GM23338 (cell line): ENCODE measurements around the gene MICAL3.

Source experiments
- CREB1 ChIP-seq: fragments of 250-450 bp; sonication (Bioruptor Pico); IDR thresholded peaks from 2 replicates; pipeline ENCODE4 v1.5.0; 2020; ENCODE audit warnings: low read depth, mild to moderate bottlenecking, moderate library complexity
- CTCF ChIP-seq, 2 experiments: fragments of 200-600 bp in 1 of 2; sonication (generic) in 1 of 2; conservative IDR thresholded peaks; 2 replicates each; pipeline versions ENCODE4 v1.5.1 to v1.6.1; 2016 to 2017; ENCODE audit warnings: antibody characterized with exemption in 2 of 2, low read depth in 2 of 2, mild to moderate bottlenecking in 2 of 2, moderate library complexity in 1 of 2
- ETS1 ChIP-seq: IDR thresholded peaks from 2 replicates; pipeline ENCODE4 v1.6.1; 2016; ENCODE audit warnings: antibody characterized with exemption
- EZH2 ChIP-seq: fragments of 200-600 bp; sonication (generic); IDR thresholded peaks from one replicate; pipeline ENCODE4 v1.8.0; 2017; ENCODE audit warnings: antibody characterized with exemption, mild to moderate bottlenecking, low read depth; ENCODE audit not compliant: unreplicated experiment
- EZH2phosphoT487 ChIP-seq: fragments of 200-600 bp; sonication (generic); IDR thresholded peaks from one replicate; pipeline ENCODE4 v1.8.1; 2018; ENCODE audit warnings: antibody characterized with exemption; ENCODE audit not compliant: unreplicated experiment
- JUNB ChIP-seq: IDR thresholded peaks from one replicate; pipeline ENCODE4 v1.6.1; 2016; ENCODE audit warnings: antibody characterized with exemption; ENCODE audit not compliant: unreplicated experiment
- NANOG ChIP-seq: IDR thresholded peaks from 2 replicates; pipeline ENCODE4 v1.6.1; 2016; ENCODE audit warnings: antibody characterized with exemption, borderline replicate concordance
- POLR2AphosphoS5 ChIP-seq: IDR thresholded peaks from 2 replicates; pipeline ENCODE4 v1.6.1; 2016; ENCODE audit warnings: antibody characterized with exemption, low read depth
- REST ChIP-seq: IDR thresholded peaks from one replicate; pipeline ENCODE4 v1.6.1; 2018; ENCODE audit warnings: antibody characterized with exemption; ENCODE audit not compliant: unreplicated experiment
- STAT1 ChIP-seq: IDR thresholded peaks from one replicate; pipeline ENCODE4 v1.6.1; 2016; ENCODE audit warnings: antibody characterized with exemption; ENCODE audit not compliant: unreplicated experiment
- ZNF114 ChIP-seq: fragments of 250-450 bp; sonication (Bioruptor Pico); IDR thresholded peaks from 2 replicates; pipeline ENCODE4 v1.5.0; 2020; ENCODE audit warnings: mild to moderate bottlenecking, moderate library complexity
- ZNF331 ChIP-seq: fragments of 250-450 bp; sonication (Bioruptor Pico); IDR thresholded peaks from 2 replicates; pipeline ENCODE4 v1.5.0; 2020; ENCODE audit warnings: low read depth, mild to moderate bottlenecking, moderate library complexity
- ZNF462 ChIP-seq: fragments of 250-450 bp; sonication (Bioruptor Pico); IDR thresholded peaks from 2 replicates; pipeline ENCODE4 v1.5.0; 2020; ENCODE audit warnings: mild to moderate bottlenecking, moderate library complexity

GRCh38 chr22:18022876-18023275 lies 1.5 kb downstream of the MICAL3 start:
- TF ChIP-seq CTCF (conservative IDR thresholded peaks at IDR 0.05; ENCODE audit: low read depth in 2 of 2) (no peak), ZNF462 (CRISPR knock-in tag) (no peak), POLR2AphosphoS5 (no peak), EZH2 (no peak), EZH2phosphoT487 (no peak), STAT1 (no peak), JUNB (no peak), ETS1 (no peak), CREB1 (CRISPR knock-in tag) (no peak), ZNF114 (CRISPR knock-in tag) (no peak), REST (no peak), NANOG (no peak), ZNF331 (CRISPR knock-in tag) (no peak)
